HCT116 (cell line): ENCODE results near the gene ARFRP1. TPM values are rescaled to one million over a fixed set of nuclear protein-coding genes. Genes with fewer than 3 reads are reported as not detected.

Experiments used
- ATAC-seq: fragments of 200-7000 bp; cut with Tn5 transposase; 2 replicates; pipeline ENCODE4 v1.9.1; 2020; ENCODE audit warnings: mild to moderate bottlenecking, moderate library complexity
- BruUV-seq: library from RNA; stranded (reverse); fragments of 400-500 nt; replicated peaks from 2 replicates; lab custom pipeline; 2021; lab: Mats Ljungman, UMichigan
- CTCF ChIA-PET: fragments of 300-600 bp; sonication (Branson Sonifier 250); formaldehyde crosslinking; loops from one replicate; lab custom pipeline; 2021; ENCODE audit warnings: antibody characterized with exemption; lab: Charles Lee
- POLR2A ChIA-PET: fragments of 300-600, 350-600 bp; sonication (Branson Sonifier 250); formaldehyde crosslinking; loops from one replicate; lab custom pipeline; 2021; ENCODE audit warnings: antibody characterized with exemption; lab: Charles Lee
- RAD21 ChIA-PET, 2 experiments: fragments of 300-600 bp; sonication (Branson Sonifier 250); formaldehyde crosslinking; loops; one replicate each; lab custom pipeline; 2023; ENCODE audit warnings: low total read pairs in 2 of 2; ENCODE audit not compliant: uncharacterized antibody in 2 of 2, unreplicated experiment in 2 of 2, low non-redundant PET in 1 of 2; lab: Charles Lee
- DNase-seq: peaks from one replicate; pipeline ENCODE4 v3.0.0-alpha.2; 2010; ENCODE audit warnings: low read depth, low spot score
- H2AFZ ChIP-seq: fragments of 200-600 bp; shearing (Covaris generic), sonication (generic); 2 replicates; pipeline ENCODE4 v1.6.1; 2017; ENCODE audit warnings: low read depth, mixed run types, mixed read lengths, antibody characterized with exemption, low read length; ENCODE audit not compliant: poor library complexity, severe bottlenecking
- H3K27ac ChIP-seq: 2 replicates; pipeline ENCODE4 v1.5.1; 2012; ENCODE audit warnings: low read depth, low read length
- H3K27me3 ChIP-seq: fragments of 200-600 bp; sonication (generic); 2 replicates; pipeline ENCODE4 v1.6.1; 2016; ENCODE audit warnings: mixed run types, low read length, mixed read lengths; ENCODE audit not compliant: insufficient read depth
- H3K36me3 ChIP-seq, 2 experiments: fragments of 200-500 bp in 1 of 2; fragments of 200-600 bp in 1 of 2; sonication (Bioruptor generic) in 1 of 2; sonication (generic) in 1 of 2; 2 replicates each; pipeline versions ENCODE4 v1.5.1 to v1.6.1; 2014 to 2016; ENCODE audit warnings: low read length in 2 of 2, inconsistent platforms in 1 of 2, mixed read lengths in 1 of 2, mixed run types in 1 of 2; ENCODE audit not compliant: insufficient read depth in 2 of 2, control insufficient read depth in 1 of 2
- H3K4me1 ChIP-seq, 2 experiments: fragments of 200-600 bp in 1 of 2; sonication (generic) in 1 of 2; 2 replicates each; pipeline versions ENCODE4 v1.5.1 to v1.6.1; 2012 to 2017; ENCODE audit warnings: low read length in 2 of 2, inconsistent platforms in 1 of 2, mild to moderate bottlenecking in 1 of 2, mixed read lengths in 1 of 2, mixed run types in 1 of 2, moderate library complexity in 1 of 2; ENCODE audit not compliant: insufficient read depth in 2 of 2, control insufficient read depth in 1 of 2
- H3K4me2 ChIP-seq: fragments of 200-600 bp; sonication (generic); 2 replicates; pipeline ENCODE4 v1.6.1; 2017; ENCODE audit warnings: mixed run types, low read length, mixed read lengths
- H3K4me3 ChIP-seq, 2 experiments: fragments of 200-600 bp in 1 of 2; sonication (generic) in 1 of 2; replicated peaks in 1 of 2; 2 replicates each; pipeline ENCODE4 v1.5.1; 2011 to 2016; ENCODE audit warnings: low read length in 2 of 2, control low read depth in 1 of 2, low read depth in 1 of 2, mild to moderate bottlenecking in 1 of 2, mixed read lengths in 1 of 2, mixed run types in 1 of 2
- H3K79me2 ChIP-seq: fragments of 200-600 bp; sonication (generic); 2 replicates; pipeline ENCODE4 v1.6.1; 2017; ENCODE audit warnings: mild to moderate bottlenecking, mixed run types, low read length, moderate library complexity, mixed read lengths; ENCODE audit not compliant: insufficient read depth
- H3K9ac ChIP-seq: fragments of 200-600 bp; sonication (generic); 2 replicates; pipeline ENCODE4 v1.6.1; 2016; ENCODE audit warnings: low read length, mixed read lengths
- H3K9me2 ChIP-seq: fragments of 200-600 bp; sonication (generic), shearing (Covaris generic); 2 replicates; pipeline ENCODE4 v1.6.1; 2017; ENCODE audit warnings: mixed run types, mild to moderate bottlenecking, moderate library complexity; ENCODE audit not compliant: insufficient read depth
- H3K9me3 ChIP-seq, 2 experiments: fragments of 200-500 bp in 1 of 2; fragments of 200-600 bp in 1 of 2; sonication (Bioruptor generic) in 1 of 2; sonication (generic) in 1 of 2; 2 replicates each; pipeline ENCODE4 v1.6.1; 2014 to 2017; ENCODE audit warnings: low read length in 2 of 2, mixed read lengths in 2 of 2, inconsistent platforms in 1 of 2, low read depth in 1 of 2, mild to moderate bottlenecking in 1 of 2, mixed run types in 1 of 2, moderate library complexity in 1 of 2; ENCODE audit not compliant: control insufficient read depth in 1 of 2, insufficient read depth in 1 of 2
- H4K20me1 ChIP-seq: fragments of 200-600 bp; sonication (generic), shearing (Covaris generic); 2 replicates; pipeline ENCODE4 v1.6.1; 2017; ENCODE audit warnings: mixed run types, mild to moderate bottlenecking, moderate library complexity; ENCODE audit not compliant: insufficient read depth
- POLR2A ChIP-seq: IDR thresholded peaks from 2 replicates; pipeline ENCODE4 v1.7.0; 2011; ENCODE audit warnings: borderline replicate concordance; ENCODE audit not compliant: insufficient read depth, insufficient read length; ENCODE audit errors: extremely low read depth
- SIN3A ChIP-seq: IDR thresholded peaks from 2 replicates; pipeline ENCODE4 v1.6.1; 2012; ENCODE audit warnings: low read depth
- intact Hi-C: fragments of 100-400 bp; cut with micrococcal nuclease; formaldehyde crosslinking; loops from 2 replicates; pipeline ENCODE4 v1.10.0; 2022
- total RNA-seq: library from RNA; stranded (reverse); gene quantifications from one replicate; pipeline ENCODE4 v1.2.1, GENCODE V29; 2021; ENCODE audit not compliant: unreplicated experiment
- TF ChIP-seq, protein P1 (sequence below): IDR thresholded peaks from 2 replicates; pipeline ENCODE4 v1.6.1; 2012
- TF ChIP-seq, protein P2 (sequence below): IDR thresholded peaks from 2 replicates; pipeline ENCODE4 v1.6.1; 2012; ENCODE audit warnings: low read depth

The ARFRP1 gene
- total RNA-seq, 1 experiment from 2014 or later: 53.7 TPM

DNA sequence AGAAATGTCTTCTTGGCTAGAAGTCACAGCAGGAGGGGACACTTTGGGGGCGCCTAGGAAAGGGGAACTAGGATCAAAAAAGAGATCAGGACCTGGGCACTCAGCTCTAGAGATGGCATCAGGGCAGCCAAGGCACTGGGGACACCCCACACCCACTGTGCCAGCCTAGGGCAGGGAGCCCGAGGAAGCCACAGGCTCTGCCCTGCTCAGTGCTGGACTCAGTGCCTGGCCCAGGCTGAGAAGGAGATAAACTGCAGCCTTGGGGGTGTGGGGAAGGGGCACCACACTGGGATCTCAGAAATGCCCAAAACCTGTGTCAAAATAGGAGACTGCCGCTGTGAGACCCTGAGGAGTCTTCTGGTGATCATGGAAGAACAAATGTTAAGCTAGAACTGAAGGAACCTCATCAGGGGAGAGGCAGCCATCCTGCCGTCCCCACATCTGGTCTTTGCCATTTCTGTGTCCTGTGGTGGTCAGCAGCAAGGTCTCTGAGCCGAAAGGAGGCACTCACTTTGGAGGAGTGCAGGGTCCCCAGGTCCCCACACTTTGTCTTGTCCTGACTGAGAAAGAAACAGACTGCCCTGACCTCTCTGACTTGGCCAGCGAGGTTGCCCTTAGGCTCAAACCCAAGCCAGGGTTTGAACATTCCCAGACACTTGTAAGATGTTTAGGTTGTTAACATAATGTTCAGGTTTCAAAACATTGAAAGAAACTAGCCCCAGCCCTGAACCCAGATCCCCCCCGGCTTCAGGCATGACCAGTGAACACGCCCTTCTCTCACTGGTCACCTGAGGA is 2.3 kb downstream of the ARFRP1 start:
- H3K27ac ChIP-seq: 0 out of 2 replicates have a peak overlapping the region, but pooled peaks have one; percentile 95
- H3K4me1 ChIP-seq: peaks cover 13 to 46% of the 10 kb centered on the region in 2 experiments
- H3K4me3 ChIP-seq: no peak overlapping the region
- no peaks in the 10 kb centered on the region for H3K9me3 ChIP-seq
- no peak for TF ChIP-seq SIN3A
- TF ChIP-seq POLR2A: no peak
- TF ChIP-seq, protein P1, sequence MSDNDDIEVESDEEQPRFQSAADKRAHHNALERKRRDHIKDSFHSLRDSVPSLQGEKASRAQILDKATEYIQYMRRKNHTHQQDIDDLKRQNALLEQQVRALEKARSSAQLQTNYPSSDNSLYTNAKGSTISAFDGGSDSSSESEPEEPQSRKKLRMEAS: no peak
- TF ChIP-seq, protein P2, sequence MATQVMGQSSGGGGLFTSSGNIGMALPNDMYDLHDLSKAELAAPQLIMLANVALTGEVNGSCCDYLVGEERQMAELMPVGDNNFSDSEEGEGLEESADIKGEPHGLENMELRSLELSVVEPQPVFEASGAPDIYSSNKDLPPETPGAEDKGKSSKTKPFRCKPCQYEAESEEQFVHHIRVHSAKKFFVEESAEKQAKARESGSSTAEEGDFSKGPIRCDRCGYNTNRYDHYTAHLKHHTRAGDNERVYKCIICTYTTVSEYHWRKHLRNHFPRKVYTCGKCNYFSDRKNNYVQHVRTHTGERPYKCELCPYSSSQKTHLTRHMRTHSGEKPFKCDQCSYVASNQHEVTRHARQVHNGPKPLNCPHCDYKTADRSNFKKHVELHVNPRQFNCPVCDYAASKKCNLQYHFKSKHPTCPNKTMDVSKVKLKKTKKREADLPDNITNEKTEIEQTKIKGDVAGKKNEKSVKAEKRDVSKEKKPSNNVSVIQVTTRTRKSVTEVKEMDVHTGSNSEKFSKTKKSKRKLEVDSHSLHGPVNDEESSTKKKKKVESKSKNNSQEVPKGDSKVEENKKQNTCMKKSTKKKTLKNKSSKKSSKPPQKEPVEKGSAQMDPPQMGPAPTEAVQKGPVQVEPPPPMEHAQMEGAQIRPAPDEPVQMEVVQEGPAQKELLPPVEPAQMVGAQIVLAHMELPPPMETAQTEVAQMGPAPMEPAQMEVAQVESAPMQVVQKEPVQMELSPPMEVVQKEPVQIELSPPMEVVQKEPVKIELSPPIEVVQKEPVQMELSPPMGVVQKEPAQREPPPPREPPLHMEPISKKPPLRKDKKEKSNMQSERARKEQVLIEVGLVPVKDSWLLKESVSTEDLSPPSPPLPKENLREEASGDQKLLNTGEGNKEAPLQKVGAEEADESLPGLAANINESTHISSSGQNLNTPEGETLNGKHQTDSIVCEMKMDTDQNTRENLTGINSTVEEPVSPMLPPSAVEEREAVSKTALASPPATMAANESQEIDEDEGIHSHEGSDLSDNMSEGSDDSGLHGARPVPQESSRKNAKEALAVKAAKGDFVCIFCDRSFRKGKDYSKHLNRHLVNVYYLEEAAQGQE: no peak
- H3K79me2 ChIP-seq: peaks cover 52% of the 10 kb centered on the region
- POLR2A ChIA-PET: interaction anchor here (1.4 kb wide), 1 partner anchor 31 kb away, joined by 4 read pairs; the partner anchor contains the start of gene LIME1
- no peaks in the 10 kb centered on the region for H3K9me2 ChIP-seq
- RAD21 ChIA-PET: no interaction called here
- H3K27me3 ChIP-seq: no peaks in the 10 kb centered on the region
- CTCF ChIA-PET: no interaction called here
- BruUV-seq: no TSS peak
- H3K4me2 ChIP-seq: peak overlapping the region; percentile 95
- 0 out of 2 replicates have a peak overlapping the region, but pooled peaks have one; percentile 96 for H3K9ac ChIP-seq
- peaks cover 7 to 28% of the 10 kb centered on the region in 2 experiments; a peak in 3 of 4 replicates for H3K36me3 ChIP-seq
- DNase-seq: no peak
- H4K20me1 ChIP-seq: no peaks in the 10 kb centered on the region
- no peak overlapping the region for H2AFZ ChIP-seq
- intact Hi-C loops: loop anchor here (1.0 to 10.0 kb wide), 2 partner anchors 159 to 349 kb away; no protein-coding TSS in a partner anchor
- ATAC-seq: no peak
